Prostate gland (tissue), 2 donors: ENCODE data around the gene PCDH1.

Experiments used
- POLR2A ChIP-seq: fragments of 450-650 bp; IDR thresholded peaks from one replicate; pipeline ENCODE4 v1.6.1; 2016; ENCODE audit warnings: antibody characterized with exemption, mild to moderate bottlenecking
- POLR2AphosphoS5 ChIP-seq: sonication (generic); formaldehyde crosslinking; IDR thresholded peaks from one replicate; pipeline ENCODE4 v1.6.1; 2017; ENCODE audit warnings: antibody characterized with exemption
- TF ChIP-seq, protein P1 (sequence below), 4 experiments: fragments of 200-600 bp in 2 of 4; fragments of 450-650 bp in 2 of 4; sonication (generic) in 2 of 4; IDR thresholded peaks; 1 replicate in 3 of 4; 2 replicates in 1 of 4; pipeline ENCODE4 v1.5.1; 2016 to 2019; ENCODE audit warnings: antibody characterized with exemption in 4 of 4, mild to moderate bottlenecking in 2 of 4, moderate library complexity in 2 of 4

DNA sequence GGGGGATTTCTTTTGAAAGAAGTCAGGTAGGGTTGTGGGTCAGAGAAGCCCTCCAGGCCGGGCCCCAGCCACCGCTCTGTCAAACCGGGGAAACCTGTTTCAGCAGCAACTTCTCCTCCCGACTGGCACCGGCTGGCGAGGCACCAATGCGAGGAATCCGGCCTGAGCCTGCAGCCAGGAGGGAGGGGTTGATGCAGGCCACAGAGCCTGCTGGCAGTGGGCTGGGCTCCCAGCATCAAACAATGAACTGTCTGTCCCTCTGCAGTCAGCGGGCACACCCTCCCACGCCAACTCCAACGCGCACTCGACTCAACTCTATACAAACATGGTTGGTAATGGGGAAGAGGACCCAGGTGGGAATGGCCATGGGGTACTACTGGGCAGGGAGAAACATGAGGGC lies 12.1 kb downstream of the PCDH1 start:
- TF ChIP-seq, protein P1, sequence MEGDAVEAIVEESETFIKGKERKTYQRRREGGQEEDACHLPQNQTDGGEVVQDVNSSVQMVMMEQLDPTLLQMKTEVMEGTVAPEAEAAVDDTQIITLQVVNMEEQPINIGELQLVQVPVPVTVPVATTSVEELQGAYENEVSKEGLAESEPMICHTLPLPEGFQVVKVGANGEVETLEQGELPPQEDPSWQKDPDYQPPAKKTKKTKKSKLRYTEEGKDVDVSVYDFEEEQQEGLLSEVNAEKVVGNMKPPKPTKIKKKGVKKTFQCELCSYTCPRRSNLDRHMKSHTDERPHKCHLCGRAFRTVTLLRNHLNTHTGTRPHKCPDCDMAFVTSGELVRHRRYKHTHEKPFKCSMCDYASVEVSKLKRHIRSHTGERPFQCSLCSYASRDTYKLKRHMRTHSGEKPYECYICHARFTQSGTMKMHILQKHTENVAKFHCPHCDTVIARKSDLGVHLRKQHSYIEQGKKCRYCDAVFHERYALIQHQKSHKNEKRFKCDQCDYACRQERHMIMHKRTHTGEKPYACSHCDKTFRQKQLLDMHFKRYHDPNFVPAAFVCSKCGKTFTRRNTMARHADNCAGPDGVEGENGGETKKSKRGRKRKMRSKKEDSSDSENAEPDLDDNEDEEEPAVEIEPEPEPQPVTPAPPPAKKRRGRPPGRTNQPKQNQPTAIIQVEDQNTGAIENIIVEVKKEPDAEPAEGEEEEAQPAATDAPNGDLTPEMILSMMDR (IDR thresholded peaks at IDR 0.05) = no peak
- peak; percentile 62 for TF ChIP-seq POLR2A
- peak; percentile 96 for TF ChIP-seq POLR2AphosphoS5
